GM19193 (cell line): ENCODE data around the gene HOXD4.

Experiments
- POLR2A ChIP-seq: IDR thresholded peaks from 4 replicates; pipeline ENCODE4 v1.6.1; 2011; ENCODE audit not compliant: insufficient read depth, insufficient read length; ENCODE audit errors: extremely low read depth

The HOXD4 gene

GRCh38 chr2:176139661-176140512 lies 11.5 kb upstream of the HOXD4 start:
- no peak for TF ChIP-seq POLR2A

GRCh38 chr2:176140513-176141317 lies 10.6 kb upstream of the HOXD4 start:
- TF ChIP-seq POLR2A: no peak

GRCh38 chr2:176142281-176142680 lies 9.1 kb upstream of the HOXD4 start:
- no peak for TF ChIP-seq POLR2A

GRCh38 chr2:176145085-176145969 lies 6.0 kb upstream of the HOXD4 start:
- no peak for TF ChIP-seq POLR2A

GRCh38 chr2:176146101-176146500 lies 5.2 kb upstream of the HOXD4 start:
- no peak for TF ChIP-seq POLR2A

DNA sequence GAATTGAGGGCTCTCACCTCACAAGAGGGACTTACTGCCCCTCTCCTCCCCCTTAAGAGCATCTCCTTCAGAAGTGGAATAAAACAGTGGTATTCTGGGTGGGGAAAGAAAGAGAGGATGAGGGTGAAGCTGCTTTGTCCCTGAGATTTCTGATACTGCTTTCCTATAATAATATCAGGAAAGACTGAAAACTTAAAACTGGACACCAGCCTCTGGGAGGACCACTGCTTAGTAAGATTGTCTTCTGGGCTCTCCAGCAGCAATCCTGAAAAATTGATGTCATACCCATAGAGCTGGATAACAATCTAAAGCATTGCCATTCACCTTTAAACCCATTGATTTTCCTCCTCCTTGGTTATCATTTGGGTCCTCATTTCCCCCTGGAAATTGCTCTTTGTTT lies 4.7 kb upstream of the HOXD4 start:
- TF ChIP-seq POLR2A: no peak

DNA sequence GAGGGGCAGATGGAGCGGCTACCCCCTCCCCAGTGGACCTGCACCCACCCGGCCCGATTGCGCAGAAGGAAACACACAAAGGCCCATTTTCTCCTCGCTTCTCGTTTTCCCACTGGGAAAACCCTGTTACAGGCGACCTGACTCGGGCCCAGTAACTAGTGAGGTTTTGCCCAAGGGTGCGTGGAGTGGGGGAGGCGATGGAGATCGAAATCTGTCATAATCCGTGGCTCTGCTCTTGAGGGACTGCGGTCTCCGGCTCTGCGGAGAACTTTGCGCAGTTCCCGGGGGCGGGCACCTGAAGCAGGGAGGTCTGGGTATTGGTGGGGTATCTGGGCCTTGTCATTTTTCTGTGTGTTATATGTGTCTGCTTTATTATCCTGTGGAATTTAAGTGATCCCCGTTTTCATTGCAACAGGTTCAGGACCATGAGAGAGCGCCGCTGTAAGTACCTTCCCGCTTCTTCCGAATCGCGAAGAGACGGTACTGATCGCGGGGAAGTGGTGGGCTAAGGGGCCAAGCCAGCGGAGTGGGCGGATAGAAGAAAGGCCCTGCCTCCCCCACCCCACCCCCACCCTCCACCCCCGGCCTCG lies 4.0 kb upstream of the HOXD4 start:
- no peak for TF ChIP-seq POLR2A

DNA sequence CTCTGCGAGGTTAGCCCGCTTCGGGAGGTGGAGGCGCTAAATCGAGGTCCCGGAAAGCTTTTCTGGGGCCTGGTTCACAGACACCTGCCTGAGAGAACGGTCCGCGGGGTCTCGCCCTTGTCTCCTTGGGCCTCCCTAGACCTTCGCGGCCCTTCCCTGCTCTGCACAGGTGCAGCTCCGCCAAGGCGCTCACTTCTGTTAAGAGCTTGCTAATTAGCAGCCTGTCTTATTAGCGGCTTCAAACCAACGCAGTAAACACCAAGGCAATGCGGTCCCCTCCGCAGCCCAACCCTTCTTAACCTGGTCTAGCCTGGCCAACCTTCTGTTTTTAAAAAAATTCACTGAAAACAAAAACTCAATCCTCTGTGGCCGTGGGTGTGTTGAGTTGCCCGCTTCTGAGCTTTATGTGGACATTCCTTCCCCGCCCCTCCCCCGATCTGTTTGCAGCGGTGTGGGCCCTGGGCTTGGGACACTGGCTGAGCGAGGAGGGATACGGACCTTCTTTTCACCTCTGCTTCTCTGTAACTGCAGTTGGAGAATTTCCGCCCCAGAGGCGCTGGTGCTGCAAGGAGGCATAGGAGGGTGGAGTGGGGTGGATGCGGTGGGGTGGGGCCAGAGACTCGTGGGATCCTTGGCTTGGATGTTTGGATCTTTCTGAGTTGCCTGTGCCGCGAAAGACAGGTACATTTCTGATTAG lies 3.4 kb upstream of the HOXD4 start:
- TF ChIP-seq POLR2A: no peak

GRCh38 chr2:176148751-176149421 lies 2.5 kb upstream of the HOXD4 start:
- TF ChIP-seq POLR2A: no peak

DNA sequence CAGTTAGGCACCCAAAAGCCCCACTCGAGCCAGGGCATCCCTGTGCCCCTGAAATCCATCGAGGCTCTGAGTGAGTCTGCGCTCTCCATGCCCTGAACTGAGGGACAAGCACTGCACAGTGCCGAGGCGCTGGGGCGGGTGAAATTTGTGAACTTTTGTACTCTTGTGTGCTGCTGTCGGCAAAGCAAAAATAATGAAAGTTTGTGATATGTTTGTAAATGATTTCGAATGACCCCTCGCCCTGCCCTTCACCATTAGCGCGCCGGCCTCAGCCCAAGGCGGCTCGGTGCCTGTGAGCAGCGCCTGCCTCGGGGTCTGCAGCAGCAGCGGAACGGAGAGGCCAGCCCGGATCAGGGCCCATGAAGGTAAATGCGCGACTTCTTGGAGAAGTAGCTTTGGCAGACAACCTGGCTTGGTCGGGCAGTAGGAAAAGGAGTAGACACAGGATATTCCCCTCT lies 1.8 kb upstream of the HOXD4 start:
- no peak for TF ChIP-seq POLR2A

GRCh38 chr2:176149939-176150583 lies 1.3 kb upstream of the HOXD4 start:
- no peak for TF ChIP-seq POLR2A

DNA sequence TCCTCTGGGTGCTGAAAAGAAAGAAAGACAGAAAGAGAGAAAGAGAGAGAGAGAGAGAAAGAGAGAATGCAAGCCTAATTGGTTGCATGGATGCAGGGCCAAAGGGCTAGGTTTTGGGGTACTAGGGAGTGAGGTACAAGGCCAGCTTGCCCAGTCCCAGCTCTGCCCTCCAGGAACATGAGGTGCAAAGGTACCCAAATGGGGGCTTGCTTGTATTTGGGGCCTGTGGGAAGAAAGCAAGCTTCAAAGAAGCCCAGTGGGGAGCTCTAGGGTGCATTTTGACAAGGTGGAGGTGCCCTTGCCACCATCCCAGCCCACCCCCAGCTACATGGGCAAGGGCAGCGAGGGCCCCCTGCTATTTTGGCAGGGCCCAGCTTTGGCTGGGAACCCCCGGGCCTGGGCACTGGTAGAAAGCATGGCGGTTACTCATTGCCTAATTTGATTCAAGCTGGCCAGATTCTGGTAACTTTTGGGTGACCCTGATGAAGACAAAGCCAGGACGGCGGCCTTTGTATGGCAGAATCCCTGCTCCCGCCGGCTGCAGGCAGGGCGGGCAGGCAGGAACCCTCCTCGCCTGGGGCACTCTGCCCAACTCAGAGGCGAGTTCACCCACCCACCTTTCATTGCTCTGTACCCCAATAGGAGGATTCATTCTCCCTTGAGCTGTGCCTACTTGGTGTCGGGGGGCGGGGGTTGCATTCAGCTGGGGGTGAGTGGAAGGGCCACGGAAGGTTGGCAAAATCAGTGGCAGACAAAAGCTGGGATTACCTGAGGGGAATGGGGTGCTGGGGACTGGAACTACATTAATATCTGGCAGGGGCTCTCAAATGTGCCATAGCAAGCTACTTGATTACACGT lies 537 bp upstream of the HOXD4 start:
- no peak for TF ChIP-seq POLR2A
